Measurements from ENCODE around the gene COA5.

COA5 gene

DNA sequence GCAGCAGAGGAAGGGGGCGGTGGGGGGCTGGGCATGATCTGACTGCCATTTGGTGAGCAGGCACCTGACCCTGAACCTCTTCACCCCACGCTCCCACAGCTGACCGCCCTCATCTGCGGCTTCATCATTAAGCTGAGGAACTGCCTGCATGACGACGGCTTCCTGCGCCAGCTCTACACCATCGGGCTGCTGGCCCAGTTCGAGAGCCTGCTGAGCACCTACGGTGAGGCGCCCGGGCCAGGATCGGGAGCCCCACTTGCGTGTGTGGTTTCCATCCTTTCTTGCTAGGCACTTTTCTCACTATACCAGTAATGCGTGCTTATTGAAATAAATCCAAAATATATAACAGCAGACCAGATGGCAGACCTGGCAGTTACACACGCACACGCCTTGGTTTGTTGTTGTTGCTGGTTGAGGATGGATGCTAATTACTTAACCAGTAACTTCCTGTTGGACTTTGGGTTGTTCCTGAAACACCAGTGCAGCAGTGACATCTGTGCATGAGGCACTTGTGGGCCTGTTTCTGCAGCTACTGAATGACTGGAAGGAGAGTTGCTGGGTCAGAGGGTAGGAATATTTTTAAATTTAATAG is 43.7 kb downstream of the COA5 start:
- no peak overlapping the region for H3K4me3 ChIP-seq (replicated peaks in 1 of 2; ENCODE audit: low read depth in 2 of 2, low read length in 2 of 2)
- TF ChIP-seq CTCF (IDR thresholded peaks at IDR 0.05; ENCODE audit: low read depth, low read length): no peak
- DNase-seq (ENCODE audit: low read depth in 2 of 2): no peak

DNA sequence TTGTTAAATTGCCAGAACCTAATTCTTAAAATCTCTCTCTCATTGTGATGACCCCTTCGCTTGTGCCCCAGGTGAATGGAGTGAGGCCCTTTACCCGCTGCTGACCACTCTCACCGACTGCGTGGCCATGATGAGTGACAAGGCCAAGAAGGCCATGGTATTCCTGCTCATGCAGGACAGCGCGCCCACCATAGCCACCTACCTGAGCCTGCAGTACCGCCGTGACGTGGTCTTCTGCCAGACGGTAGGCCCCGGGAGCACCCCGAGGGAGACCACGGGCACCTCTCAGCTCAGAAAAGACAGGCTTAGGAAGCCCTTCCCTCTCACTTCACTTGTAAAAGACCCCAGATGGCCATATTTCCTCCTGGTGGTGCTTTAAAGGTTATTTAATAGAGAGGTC is 44.9 kb downstream of the COA5 start:
- DNase-seq (ENCODE audit: low read depth in 2 of 2): no peak
- no peak overlapping the region for H3K4me3 ChIP-seq (replicated peaks in 1 of 2; ENCODE audit: low read depth in 2 of 2, low read length in 2 of 2)
- no peak for TF ChIP-seq CTCF (IDR thresholded peaks at IDR 0.05; ENCODE audit: low read depth, low read length)

DNA sequence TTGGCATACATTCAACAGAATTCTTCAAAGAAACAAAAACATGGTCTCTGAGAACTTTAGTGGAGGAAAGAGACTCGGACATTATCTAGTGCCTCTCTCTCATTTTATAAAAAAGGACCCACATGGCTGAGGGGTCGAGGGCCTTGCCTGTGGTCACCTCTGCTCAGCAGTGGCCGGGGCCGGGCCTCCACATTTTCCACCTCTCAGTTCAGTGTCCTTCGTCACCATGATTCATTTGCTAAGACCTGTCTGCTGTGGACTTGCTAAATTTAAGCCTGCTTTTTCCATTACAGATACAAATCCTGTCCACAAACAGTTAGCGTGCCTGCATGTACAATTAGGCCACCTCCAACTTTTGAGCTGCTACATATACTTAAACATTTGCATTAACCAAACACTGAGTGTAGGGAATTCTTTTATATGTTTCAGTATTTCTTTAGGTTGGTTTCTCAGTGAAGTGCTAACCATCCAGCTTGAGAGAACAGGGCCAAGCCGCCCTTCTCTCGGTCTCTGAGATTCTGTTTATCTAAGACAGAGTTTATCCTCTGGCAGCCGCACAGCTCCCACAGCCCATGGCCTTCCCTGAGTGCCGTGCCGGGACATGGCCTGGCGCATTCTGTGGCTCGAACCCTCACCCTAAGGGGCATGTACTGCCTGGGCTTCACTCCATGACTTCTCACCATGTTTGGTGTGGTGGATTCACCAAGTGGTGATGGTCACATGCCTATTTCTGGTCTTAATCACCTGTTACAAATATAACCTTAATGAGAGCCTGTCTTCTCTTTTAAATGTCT is 46.2 kb downstream of the COA5 start:
- no peak for TF ChIP-seq CTCF (IDR thresholded peaks at IDR 0.05; ENCODE audit: low read depth, low read length)
- peak in 1 of 2 donors; percentile 48 for DNase-seq (ENCODE audit: low read depth in 2 of 2)
- H3K4me3 ChIP-seq (replicated peaks in 1 of 2; ENCODE audit: low read depth in 2 of 2, low read length in 2 of 2): no peak overlapping the region

DNA sequence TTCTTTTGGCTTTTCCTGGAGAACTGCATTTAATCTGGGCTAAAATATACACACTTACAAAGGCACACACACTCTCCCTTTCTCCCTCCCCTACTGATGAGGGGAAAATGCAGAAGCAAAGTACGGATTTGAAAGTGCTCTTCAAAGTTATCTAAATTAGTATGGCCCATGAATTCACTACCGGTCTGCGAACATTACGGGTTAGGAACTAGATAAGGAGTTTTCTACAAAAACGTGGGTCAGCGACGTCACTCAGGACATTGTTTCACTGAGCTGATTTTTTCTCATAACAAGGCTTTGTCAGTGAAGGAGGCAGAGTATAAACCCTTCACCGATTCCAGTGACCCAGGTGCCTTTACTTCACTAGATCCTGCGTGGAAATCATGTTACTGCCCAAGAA is 47.3 kb downstream of the COA5 start:
- no peak overlapping the region for H3K4me3 ChIP-seq (replicated peaks in 1 of 2; ENCODE audit: low read depth in 2 of 2, low read length in 2 of 2)
- DNase-seq (ENCODE audit: low read depth in 2 of 2): no peak
- TF ChIP-seq CTCF (IDR thresholded peaks at IDR 0.05; ENCODE audit: low read depth, low read length): no peak

GRCh38 chr2:98560256-98560771 is 48.0 kb downstream of the COA5 start:
- peak; percentile 91 for DNase-seq (ENCODE audit: low read depth in 2 of 2)
- H3K4me3 ChIP-seq (replicated peaks in 1 of 2; ENCODE audit: low read depth in 2 of 2, low read length in 2 of 2): no peak overlapping the region
- no peak for TF ChIP-seq CTCF (IDR thresholded peaks at IDR 0.05; ENCODE audit: low read depth, low read length)

GRCh38 chr2:98559581-98559980 is 48.7 kb downstream of the COA5 start:
- H3K4me3 ChIP-seq (replicated peaks in 1 of 2; ENCODE audit: low read depth in 2 of 2, low read length in 2 of 2): no peak overlapping the region
- no peak for DNase-seq (ENCODE audit: low read depth in 2 of 2)
- no peak for TF ChIP-seq CTCF (IDR thresholded peaks at IDR 0.05; ENCODE audit: low read depth, low read length)
